ENCODE data around the gene AKR1C2.

DNA sequence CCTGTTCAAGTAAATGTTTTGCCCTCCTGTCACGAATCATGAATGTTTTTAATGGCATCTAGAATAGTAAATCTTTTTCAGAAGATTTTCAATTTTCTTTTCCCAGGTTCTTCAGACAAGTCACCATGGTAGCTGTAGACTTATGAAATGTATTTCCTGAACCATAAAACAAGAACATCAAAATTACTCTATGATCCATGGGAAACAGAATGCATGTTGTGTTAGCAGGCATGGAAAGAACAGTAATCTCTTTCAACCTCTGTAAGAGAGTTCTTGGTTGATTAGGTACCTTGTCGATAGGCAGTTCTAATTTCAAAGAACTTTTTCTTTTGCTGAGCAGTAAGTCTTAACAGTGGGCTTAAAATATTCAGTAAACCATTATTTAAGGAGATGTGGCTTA, 22.9 kb downstream of the AKR1C2 start:
- TF ChIP-seq CTCF (IDR thresholded peaks at IDR 0.05; ENCODE audit: poor library complexity, severe bottlenecking) (no peak), EP300 (conservative IDR thresholded peaks at IDR 0.05; ENCODE audit: poor library complexity, severe bottlenecking) (no peak), POLR2AphosphoS5 (IDR thresholded peaks at IDR 0.05) (no peak), RAD21 (conservative IDR thresholded peaks at IDR 0.05) (no peak), SMC3 (conservative IDR thresholded peaks at IDR 0.05; ENCODE audit: poor library complexity) (no peak)
- TF ChIP-seq, protein P1, sequence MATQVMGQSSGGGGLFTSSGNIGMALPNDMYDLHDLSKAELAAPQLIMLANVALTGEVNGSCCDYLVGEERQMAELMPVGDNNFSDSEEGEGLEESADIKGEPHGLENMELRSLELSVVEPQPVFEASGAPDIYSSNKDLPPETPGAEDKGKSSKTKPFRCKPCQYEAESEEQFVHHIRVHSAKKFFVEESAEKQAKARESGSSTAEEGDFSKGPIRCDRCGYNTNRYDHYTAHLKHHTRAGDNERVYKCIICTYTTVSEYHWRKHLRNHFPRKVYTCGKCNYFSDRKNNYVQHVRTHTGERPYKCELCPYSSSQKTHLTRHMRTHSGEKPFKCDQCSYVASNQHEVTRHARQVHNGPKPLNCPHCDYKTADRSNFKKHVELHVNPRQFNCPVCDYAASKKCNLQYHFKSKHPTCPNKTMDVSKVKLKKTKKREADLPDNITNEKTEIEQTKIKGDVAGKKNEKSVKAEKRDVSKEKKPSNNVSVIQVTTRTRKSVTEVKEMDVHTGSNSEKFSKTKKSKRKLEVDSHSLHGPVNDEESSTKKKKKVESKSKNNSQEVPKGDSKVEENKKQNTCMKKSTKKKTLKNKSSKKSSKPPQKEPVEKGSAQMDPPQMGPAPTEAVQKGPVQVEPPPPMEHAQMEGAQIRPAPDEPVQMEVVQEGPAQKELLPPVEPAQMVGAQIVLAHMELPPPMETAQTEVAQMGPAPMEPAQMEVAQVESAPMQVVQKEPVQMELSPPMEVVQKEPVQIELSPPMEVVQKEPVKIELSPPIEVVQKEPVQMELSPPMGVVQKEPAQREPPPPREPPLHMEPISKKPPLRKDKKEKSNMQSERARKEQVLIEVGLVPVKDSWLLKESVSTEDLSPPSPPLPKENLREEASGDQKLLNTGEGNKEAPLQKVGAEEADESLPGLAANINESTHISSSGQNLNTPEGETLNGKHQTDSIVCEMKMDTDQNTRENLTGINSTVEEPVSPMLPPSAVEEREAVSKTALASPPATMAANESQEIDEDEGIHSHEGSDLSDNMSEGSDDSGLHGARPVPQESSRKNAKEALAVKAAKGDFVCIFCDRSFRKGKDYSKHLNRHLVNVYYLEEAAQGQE (IDR thresholded peaks at IDR 0.05; ENCODE audit: borderline replicate concordance) = no peak

Measured in neural cell (in vitro differentiated cells).